Smooth muscle cell (in vitro differentiated cells): ENCODE results near the gene DPH1. TPM values are rescaled to one million over a fixed set of nuclear protein-coding genes. Genes with fewer than 3 reads are reported as not detected.
"Not testable (repeated sequence)": the region's sequence is repeated elsewhere in the genome, so short reads cannot be mapped to it uniquely, and the experiment has no call there.

ENCODE experiments used
- DNase-seq: peaks from one replicate; lab custom pipeline; 2025; ENCODE audit not compliant: unreplicated experiment; lab: John Stamatoyannopoulos, UW
- H2AFZ ChIP-seq: fragments of 200-600 bp; sonication (generic); 2 replicates; pipeline ENCODE4 v1.6.0; 2016; ENCODE audit warnings: antibody characterized with exemption, low read depth, mild to moderate bottlenecking
- H3F3A ChIP-seq: fragments of 200-600 bp; sonication (generic); 2 replicates; pipeline ENCODE4 v1.6.0; 2017; ENCODE audit warnings: antibody characterized with exemption, low read depth
- H3K27ac ChIP-seq: fragments of 200-600 bp; sonication (generic); 2 replicates; pipeline ENCODE4 v1.5.1; 2016; ENCODE audit warnings: low read depth, mild to moderate bottlenecking
- H3K27me3 ChIP-seq: fragments of 200-600 bp; sonication (generic); 2 replicates; pipeline ENCODE4 v1.6.1; 2016; ENCODE audit warnings: low read depth, mild to moderate bottlenecking
- H3K36me3 ChIP-seq: fragments of 200-600 bp; sonication (generic); 2 replicates; pipeline ENCODE4 v1.5.1; 2016; ENCODE audit warnings: low read depth
- H3K4me1 ChIP-seq: fragments of 200-600 bp; sonication (generic); 2 replicates; pipeline ENCODE4 v1.5.1; 2016; ENCODE audit warnings: low read depth
- H3K4me2 ChIP-seq: fragments of 200-600 bp; sonication (generic); 2 replicates; pipeline ENCODE4 v1.6.0; 2016; ENCODE audit warnings: mild to moderate bottlenecking
- H3K4me3 ChIP-seq: fragments of 200-600 bp; sonication (generic); 2 replicates; pipeline ENCODE4 v1.5.1; 2016; ENCODE audit warnings: mild to moderate bottlenecking
- H3K79me2 ChIP-seq: fragments of 200-600 bp; sonication (generic); 2 replicates; pipeline ENCODE4 v1.6.0; 2016; ENCODE audit warnings: low read depth, mild to moderate bottlenecking
- H3K9ac ChIP-seq: fragments of 200-600 bp; sonication (generic); 2 replicates; pipeline ENCODE4 v1.6.0; 2016; ENCODE audit warnings: low read depth
- H3K9me3 ChIP-seq: fragments of 200-600 bp; sonication (generic); replicated peaks from 2 replicates; pipeline ENCODE4 v1.5.1; 2016; ENCODE audit warnings: low read depth
- H4K20me1 ChIP-seq: fragments of 200-600 bp; sonication (generic); 2 replicates; pipeline ENCODE4 v1.6.0; 2016; ENCODE audit warnings: low read depth
- CTCF ChIP-seq: fragments of 200-600 bp; sonication (generic); IDR thresholded peaks from 2 replicates; pipeline ENCODE4 v1.5.1; 2017; ENCODE audit warnings: borderline replicate concordance, mild to moderate bottlenecking, antibody characterized with exemption; ENCODE audit not compliant: insufficient read depth, poor library complexity, severe bottlenecking
- WGBS: methylation state at CpG from one replicate; pipeline ENCODE4 v1.1.7; 2016; ENCODE audit warnings: low lambda C conversion rate; 5-methylcytosine and 5-hydroxymethylcytosine counted together
- polyA plus RNA-seq: library from polyadenylated mRNA; unstranded; fragments of >200 nt; fragmentation: Nextera tagmentation; extraction: Ambion mirVana; gene quantifications from 2 replicates; pipeline ENCODE4 v1.2.1, GENCODE V29; 2016
- total RNA-seq: library from RNA; depleted of rRNA; stranded (reverse); fragments of >200 nt; gene quantifications from 2 replicates; pipeline ENCODE4 v1.2.3, GENCODE V29; 2014

The DPH1 gene
- total and polyA plus RNA-seq, 2 experiments from 2014 or later: 15.9 to 33.6 TPM

GRCh38 chr17:2011411-2012371 lies 18.3 kb upstream of the DPH1 start:
- no peaks in the 10 kb centered on the region for H3K79me2 ChIP-seq
- no peak for TF ChIP-seq CTCF
- H3K4me1 ChIP-seq: no peaks in the 10 kb centered on the region
- H3F3A ChIP-seq: no peaks in the 10 kb centered on the region
- H3K27me3 ChIP-seq: no peaks in the 10 kb centered on the region
- DNase-seq: no peak
- no peaks in the 10 kb centered on the region for H3K36me3 ChIP-seq
- no peaks in the 10 kb centered on the region for H3K9me3 ChIP-seq
- no peak overlapping the region for H3K9ac ChIP-seq
- no peak overlapping the region for H3K4me3 ChIP-seq
- no peak overlapping the region for H3K4me2 ChIP-seq
- H3K27ac ChIP-seq: no peak overlapping the region
- WGBS: 42% methylated on average over 24 of the region's 24 CpGs
- no peaks in the 10 kb centered on the region for H4K20me1 ChIP-seq
- H2AFZ ChIP-seq: peak overlapping the region; percentile 13

GRCh38 chr17:2012499-2012898 lies 17.5 kb upstream of the DPH1 start:
- Histone ChIP-seq H3K4me1 (no peaks in the 10 kb centered on the region), H3K9ac (no peak overlapping the region), H3K9me3 (no peaks in the 10 kb centered on the region), H3K79me2 (no peaks in the 10 kb centered on the region), H3K27ac (no peak overlapping the region), H2AFZ (no peak overlapping the region), H3K4me3 (no peak overlapping the region), H3K36me3 (no peaks in the 10 kb centered on the region), H3K4me2 (no peak overlapping the region), H3F3A (no peaks in the 10 kb centered on the region), H4K20me1 (no peaks in the 10 kb centered on the region), H3K27me3 (no peaks in the 10 kb centered on the region)
- WGBS: 96% methylated on average over 4 of the region's 4 CpGs
- DNase-seq: no peak
- no peak for TF ChIP-seq CTCF

- H3K27me3 ChIP-seq, H3K9me3 ChIP-seq, H3K4me1 ChIP-seq, H3K27ac ChIP-seq, H3K4me3 ChIP-seq, H3K79me2 ChIP-seq, H4K20me1 ChIP-seq, H3K4me2 ChIP-seq, H2AFZ ChIP-seq, H3K9ac ChIP-seq, DNase-seq, H3F3A ChIP-seq, H3K36me3 ChIP-seq: not testable (repeated sequence)
- WGBS: 73% methylated on average over 6 of the region's 6 CpGs
Measured at GRCh38 chr17:2013220-2013993, 16.5 kb upstream of the DPH1 start.

GRCh38 chr17:2013994-2014317 lies 16.0 kb upstream of the DPH1 start:
- DNase-seq: no peak
- Histone ChIP-seq H3K27ac (no peak overlapping the region), H3K9me3 (no peaks in the 10 kb centered on the region), H3F3A (no peaks in the 10 kb centered on the region), H3K79me2 (no peaks in the 10 kb centered on the region), H3K4me3 (no peak overlapping the region), H3K36me3 (no peaks in the 10 kb centered on the region), H4K20me1 (no peaks in the 10 kb centered on the region), H3K9ac (no peak overlapping the region), H2AFZ (no peak overlapping the region), H3K4me2 (no peak overlapping the region), H3K4me1 (no peaks in the 10 kb centered on the region), H3K27me3 (peaks cover 12% of the 10 kb centered on the region)
- no peak for TF ChIP-seq CTCF
- WGBS: 100% methylated on average over 1 of the region's 1 CpG
